OCI-LY1 (cell line): ENCODE measurements around the gene OR13C5.

Experiments used
- H2AFZ ChIP-seq: fragments of 200-600 bp; sonication (generic), shearing (Covaris generic); 2 replicates; pipeline ENCODE4 v1.6.0; 2014; ENCODE audit warnings: antibody characterized with exemption, mild to moderate bottlenecking, low read length
- H3F3A ChIP-seq: fragments of 200-600 bp; sonication (generic), shearing (Covaris generic); 2 replicates; pipeline ENCODE4 v1.6.0; 2014; ENCODE audit warnings: mild to moderate bottlenecking, antibody characterized with exemption, low read length, moderate library complexity; ENCODE audit not compliant: insufficient read depth
- H3K27ac ChIP-seq: fragments of 200-600 bp; sonication (generic); 2 replicates; pipeline ENCODE4 v1.5.1; 2014; ENCODE audit warnings: low read length, mixed run types, mild to moderate bottlenecking, low read depth; ENCODE audit not compliant: poor library complexity, severe bottlenecking
- H3K27me3 ChIP-seq: fragments of 200-600 bp; sonication (generic); 2 replicates; pipeline ENCODE4 v1.6.0; 2014; ENCODE audit warnings: antibody characterized with exemption, mild to moderate bottlenecking, low read length, moderate library complexity; ENCODE audit not compliant: insufficient read depth
- H3K36me3 ChIP-seq: fragments of 200-600 bp; sonication (generic); 2 replicates; pipeline ENCODE4 v1.6.1; 2014; ENCODE audit warnings: mild to moderate bottlenecking, antibody characterized with exemption, low read length, moderate library complexity, mixed read lengths; ENCODE audit not compliant: insufficient read depth
- H3K4me1 ChIP-seq: fragments of 200-600 bp; sonication (generic); 2 replicates; pipeline ENCODE4 v1.5.1; 2014; ENCODE audit warnings: mild to moderate bottlenecking, low read length, moderate library complexity; ENCODE audit not compliant: insufficient read depth, severe bottlenecking
- H3K4me2 ChIP-seq: fragments of 200-600 bp; sonication (generic), shearing (Covaris generic); 2 replicates; pipeline ENCODE4 v1.6.1; 2014; ENCODE audit warnings: low read length
- H3K4me3 ChIP-seq: fragments of 200-600 bp; sonication (generic); 2 replicates; pipeline ENCODE4 v1.5.1; 2014; ENCODE audit warnings: low read length, low read depth, mild to moderate bottlenecking, mixed read lengths; ENCODE audit not compliant: poor library complexity, severe bottlenecking
- H3K79me2 ChIP-seq: fragments of 200-600 bp; shearing (Covaris generic); 2 replicates; pipeline ENCODE4 v1.6.1; 2016; ENCODE audit warnings: mixed run types, low read length, mixed read lengths; ENCODE audit not compliant: insufficient read depth
- H3K9ac ChIP-seq: fragments of 200-600 bp; sonication (generic), shearing (Covaris generic); 2 replicates; pipeline ENCODE4 v1.6.1; 2014; ENCODE audit warnings: mild to moderate bottlenecking, low read length, mixed read lengths
- H3K9me2 ChIP-seq: fragments of 200-600 bp; sonication (generic), shearing (Covaris generic); 2 replicates; pipeline ENCODE4 v1.6.1; 2014; ENCODE audit warnings: low read depth, mild to moderate bottlenecking, low read length, mixed read lengths
- H3K9me3 ChIP-seq: fragments of 200-600 bp; shearing (Covaris generic); 2 replicates; pipeline ENCODE4 v1.6.1; 2014; ENCODE audit warnings: low read length, mixed read lengths
- H4K20me1 ChIP-seq: fragments of 200-600 bp; sonication (generic), shearing (Covaris generic); 2 replicates; pipeline ENCODE4 v1.6.0; 2016; ENCODE audit warnings: mild to moderate bottlenecking, low read length; ENCODE audit not compliant: insufficient read depth
- EZH2 ChIP-seq: fragments of 200-600 bp; sonication (generic), shearing (Covaris generic); IDR thresholded peaks from 2 replicates; pipeline ENCODE4 v1.8.0; 2017; ENCODE audit warnings: borderline replicate concordance, mixed run types, mild to moderate bottlenecking, antibody characterized with exemption, low read length, moderate library complexity, mixed read lengths
- TF ChIP-seq, protein P1 (sequence below): fragments of 200-600 bp; sonication (generic), shearing (Covaris generic); IDR thresholded peaks from 2 replicates; pipeline ENCODE4 v1.5.1; 2017; ENCODE audit warnings: mild to moderate bottlenecking, antibody characterized with exemption, low read length, moderate library complexity, mixed read lengths

Gene OR13C5

DNA sequence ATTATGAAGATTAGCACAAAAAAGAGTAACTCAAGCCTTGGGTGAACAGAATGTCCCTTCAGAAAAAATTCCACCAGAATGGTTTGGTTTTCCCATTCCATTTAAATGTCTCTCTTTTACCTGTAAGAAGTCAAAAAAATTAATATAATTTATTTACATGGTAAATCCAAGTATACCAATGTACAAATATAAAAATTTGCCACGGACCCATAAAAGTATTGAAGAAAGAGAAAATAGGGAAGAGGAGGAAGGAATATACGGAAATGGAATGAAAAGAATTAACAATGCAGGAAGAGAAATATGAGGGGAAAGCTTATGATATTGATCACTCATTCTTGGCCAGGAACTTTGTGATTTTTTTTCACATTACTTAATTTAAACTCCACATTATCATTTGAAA is 18.9 kb upstream of the OR13C5 start, which contains the start of gene OR13C9:
Gene OR13C9, minus strand, starts transcription at position 101 of the 400 bp plus-strand sequence. Its CDS starts 0 bp downstream, at position 101.
- no peaks in the 10 kb centered on the region for H3K79me2 ChIP-seq
- H3K9me3 ChIP-seq, result no peaks in the 10 kb centered on the region
- H3F3A ChIP-seq, result no peaks in the 10 kb centered on the region
- no peak within 1 kb of the TSS for H3K4me2 ChIP-seq
- H3K9me2 ChIP-seq, result no peaks in the 10 kb centered on the region
- H3K27ac ChIP-seq, result no peak within 1 kb of the TSS
- H4K20me1 ChIP-seq, result no peaks in the 10 kb centered on the region
- no peak within 1 kb of the TSS for H3K4me3 ChIP-seq
- no peak within 1 kb of the TSS for H2AFZ ChIP-seq
- H3K27me3 ChIP-seq, result no peaks in the 10 kb centered on the region
- no peak within 1 kb of the TSS for H3K9ac ChIP-seq
- TF ChIP-seq EZH2, result no peak
- TF ChIP-seq, protein P1, sequence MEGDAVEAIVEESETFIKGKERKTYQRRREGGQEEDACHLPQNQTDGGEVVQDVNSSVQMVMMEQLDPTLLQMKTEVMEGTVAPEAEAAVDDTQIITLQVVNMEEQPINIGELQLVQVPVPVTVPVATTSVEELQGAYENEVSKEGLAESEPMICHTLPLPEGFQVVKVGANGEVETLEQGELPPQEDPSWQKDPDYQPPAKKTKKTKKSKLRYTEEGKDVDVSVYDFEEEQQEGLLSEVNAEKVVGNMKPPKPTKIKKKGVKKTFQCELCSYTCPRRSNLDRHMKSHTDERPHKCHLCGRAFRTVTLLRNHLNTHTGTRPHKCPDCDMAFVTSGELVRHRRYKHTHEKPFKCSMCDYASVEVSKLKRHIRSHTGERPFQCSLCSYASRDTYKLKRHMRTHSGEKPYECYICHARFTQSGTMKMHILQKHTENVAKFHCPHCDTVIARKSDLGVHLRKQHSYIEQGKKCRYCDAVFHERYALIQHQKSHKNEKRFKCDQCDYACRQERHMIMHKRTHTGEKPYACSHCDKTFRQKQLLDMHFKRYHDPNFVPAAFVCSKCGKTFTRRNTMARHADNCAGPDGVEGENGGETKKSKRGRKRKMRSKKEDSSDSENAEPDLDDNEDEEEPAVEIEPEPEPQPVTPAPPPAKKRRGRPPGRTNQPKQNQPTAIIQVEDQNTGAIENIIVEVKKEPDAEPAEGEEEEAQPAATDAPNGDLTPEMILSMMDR, result no peak
- no peaks in the 10 kb centered on the region for H3K36me3 ChIP-seq
- no peaks in the 10 kb centered on the region for H3K4me1 ChIP-seq

DNA sequence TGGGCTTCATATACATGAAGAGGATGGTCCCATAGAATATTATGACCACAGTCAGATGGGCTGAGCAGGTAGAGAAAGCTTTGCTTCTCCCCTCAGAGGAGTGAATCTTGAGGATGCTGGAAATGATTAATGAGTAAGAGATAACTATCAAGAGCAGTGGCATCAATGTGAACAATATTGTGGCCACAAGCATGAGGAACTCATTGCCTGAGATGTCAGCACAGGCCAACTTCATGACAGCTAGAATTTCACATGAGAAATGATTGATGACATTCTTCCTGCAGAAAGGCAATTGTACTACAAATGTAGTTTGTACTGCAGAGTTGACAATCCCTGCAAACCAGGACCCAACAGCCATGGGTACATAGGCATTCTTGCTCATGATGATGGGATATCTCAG is 18.2 kb upstream of the OR13C5 start:
- Histone ChIP-seq H3K27ac (no peak overlapping the region), H4K20me1 (no peaks in the 10 kb centered on the region), H3K27me3 (no peaks in the 10 kb centered on the region), H3K4me2 (no peak overlapping the region), H3K4me3 (no peak overlapping the region), H3K9ac (no peak overlapping the region), H3K36me3 (no peaks in the 10 kb centered on the region), H3K4me1 (no peaks in the 10 kb centered on the region), H2AFZ (no peak overlapping the region), H3F3A (no peaks in the 10 kb centered on the region), H3K9me2 (no peaks in the 10 kb centered on the region), H3K9me3 (no peaks in the 10 kb centered on the region), H3K79me2 (no peaks in the 10 kb centered on the region)
- no peak for TF ChIP-seq EZH2
- TF ChIP-seq, protein P1, result no peak

GRCh38 chr9:104611213-104611612 is 12.0 kb upstream of the OR13C5 start:
- no peaks in the 10 kb centered on the region for H3K4me1 ChIP-seq
- H3K9me3 ChIP-seq, result no peaks in the 10 kb centered on the region
- H3K4me3 ChIP-seq, result no peak overlapping the region
- H2AFZ ChIP-seq, result no peak overlapping the region
- no peak overlapping the region for H3K9ac ChIP-seq
- TF ChIP-seq, protein P1, result no peak
- TF ChIP-seq EZH2, result no peak
- H3K9me2 ChIP-seq, result no peaks in the 10 kb centered on the region
- no peaks in the 10 kb centered on the region for H3K36me3 ChIP-seq
- no peak overlapping the region for H3K27ac ChIP-seq
- H3K27me3 ChIP-seq, result no peaks in the 10 kb centered on the region
- H3K4me2 ChIP-seq, result no peak overlapping the region
- no peaks in the 10 kb centered on the region for H3F3A ChIP-seq
- no peaks in the 10 kb centered on the region for H3K79me2 ChIP-seq
- no peaks in the 10 kb centered on the region for H4K20me1 ChIP-seq
